ENCODE data around the gene OVCH2.

The OVCH2 gene

DNA sequence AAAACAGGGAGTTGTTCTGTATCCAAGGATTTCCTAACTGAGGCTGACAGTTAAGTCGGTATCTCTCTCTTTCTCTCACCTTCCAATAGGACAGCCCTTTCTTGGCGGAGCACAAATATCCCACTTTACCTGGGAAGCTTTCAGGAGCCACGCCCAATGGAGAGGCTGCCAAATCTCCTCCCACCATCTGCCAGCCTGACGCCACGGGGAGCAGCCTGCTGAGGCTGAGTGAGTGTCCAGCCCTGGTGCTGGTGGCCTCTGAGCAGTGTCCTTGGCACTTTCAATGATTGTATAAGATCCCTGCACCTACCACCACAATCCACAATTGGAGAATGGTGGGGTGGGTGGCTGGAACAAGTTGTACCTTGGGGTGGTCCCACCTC, 66.6 kb downstream of the OVCH2 start:
- DNase-seq (ENCODE audit: low read depth) = no peak

Data from amniotic epithelial cell (primary cell).